Activated CD4-positive, alpha-beta T cell treated with anti-CD3 and anti-CD28 coated beads, Interleukin-2, amount 10 ng/mL, durations not matched to agents 7 days and 5 days (primary cell): Measurements from ENCODE around the gene CXCR5. TPM values are rescaled to one million over a fixed set of nuclear protein-coding genes. Genes with fewer than 3 reads are reported as not detected.

Experiments
- CTCF ChIA-PET: fragments of 350-600 bp; sonication (Branson Sonifier 250); formaldehyde crosslinking; loops from one replicate; lab custom pipeline; 2021; ENCODE audit warnings: antibody characterized with exemption; lab: Charles Lee
- POLR2A ChIA-PET: fragments of 350-600 bp; sonication (Branson Sonifier 250); formaldehyde crosslinking; loops from one replicate; lab custom pipeline; 2021; ENCODE audit warnings: antibody characterized with exemption; lab: Charles Lee
- DNase-seq: peaks from one replicate; pipeline ENCODE4 v3.0.0-alpha.2; 2020
- H3K27ac Mint-ChIP-seq: one replicate; pipeline ENCODE4 v1.8.0; 2021; ENCODE audit warnings: mild to moderate bottlenecking, moderate library complexity, mixed read lengths
- H3K27me3 Mint-ChIP-seq: one replicate; pipeline ENCODE4 v1.8.0; 2021; ENCODE audit warnings: mixed read lengths
- H3K36me3 Mint-ChIP-seq: one replicate; pipeline ENCODE4 v1.8.0; 2021; ENCODE audit warnings: low read depth, mixed read lengths
- H3K4me1 Mint-ChIP-seq: one replicate; pipeline ENCODE4 v1.8.0; 2021; ENCODE audit warnings: mixed read lengths
- H3K4me3 Mint-ChIP-seq: one replicate; pipeline ENCODE4 v1.8.0; 2021; ENCODE audit warnings: mild to moderate bottlenecking, moderate library complexity, mixed read lengths
- H3K9me3 Mint-ChIP-seq: one replicate; pipeline ENCODE4 v1.8.0; 2021; ENCODE audit warnings: mixed read lengths
- total RNA-seq, 2 experiments: library from RNA; stranded (reverse); gene quantifications; one replicate each; pipeline ENCODE4 v1.2.3, GENCODE V29; 2021

The CXCR5 gene
- total RNA-seq, 2 experiments from 2014 or later: 0.50 to 0.52 TPM

DNA sequence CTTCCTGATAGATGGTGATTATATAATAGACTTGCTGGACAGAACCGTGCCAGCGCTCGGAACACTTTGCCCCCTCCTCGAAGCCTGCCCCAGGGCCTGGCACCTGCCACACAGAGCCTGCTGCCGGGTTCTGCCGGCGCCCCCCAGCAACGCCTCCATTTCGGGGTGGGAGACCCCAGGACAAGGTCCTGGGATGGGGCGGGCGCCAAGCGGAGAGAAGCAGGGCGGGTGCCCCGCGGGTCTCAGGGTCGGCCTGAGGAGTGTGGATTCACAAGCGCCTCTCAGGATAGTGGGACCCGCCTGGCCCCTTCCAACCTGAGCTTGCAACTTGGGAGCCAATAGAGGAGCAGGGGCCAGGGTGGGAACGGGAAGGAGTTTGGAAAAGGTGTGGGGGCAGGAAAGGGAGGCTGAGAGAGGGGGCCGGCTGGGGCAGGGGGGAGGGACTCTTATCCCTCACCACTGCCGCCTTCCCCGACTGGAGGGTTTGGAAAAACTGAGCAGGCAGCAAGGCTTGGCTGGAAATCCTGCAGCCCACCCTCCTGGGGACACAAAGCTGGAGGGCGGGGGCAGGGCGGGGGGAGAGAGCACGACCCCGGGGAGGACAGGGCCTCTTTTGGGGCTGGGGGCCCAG is 45.3 kb downstream of the CXCR5 start:
- DNase-seq: peak; percentile 43
- Mint-ChIP-seq H3K4me1 (peaks cover 46% of the 10 kb centered on the region), H3K27ac (peak overlapping the region; percentile 98), H3K36me3 (peaks cover 9% of the 10 kb centered on the region), H3K9me3 (no peaks in the 10 kb centered on the region), H3K27me3 (peaks cover 2% of the 10 kb centered on the region), H3K4me3 (peak overlapping the region; percentile 93)
- ChIA-PET POLR2A (no interaction called here), CTCF (interaction anchor here (1.0 to 5.0 kb wide), 8 partner anchors 12 to 237 kb away, joined by 3 to 53 read pairs (median 10); partner anchors contain the start of genes CXCR5, DDX6 and UPK2)

DNA sequence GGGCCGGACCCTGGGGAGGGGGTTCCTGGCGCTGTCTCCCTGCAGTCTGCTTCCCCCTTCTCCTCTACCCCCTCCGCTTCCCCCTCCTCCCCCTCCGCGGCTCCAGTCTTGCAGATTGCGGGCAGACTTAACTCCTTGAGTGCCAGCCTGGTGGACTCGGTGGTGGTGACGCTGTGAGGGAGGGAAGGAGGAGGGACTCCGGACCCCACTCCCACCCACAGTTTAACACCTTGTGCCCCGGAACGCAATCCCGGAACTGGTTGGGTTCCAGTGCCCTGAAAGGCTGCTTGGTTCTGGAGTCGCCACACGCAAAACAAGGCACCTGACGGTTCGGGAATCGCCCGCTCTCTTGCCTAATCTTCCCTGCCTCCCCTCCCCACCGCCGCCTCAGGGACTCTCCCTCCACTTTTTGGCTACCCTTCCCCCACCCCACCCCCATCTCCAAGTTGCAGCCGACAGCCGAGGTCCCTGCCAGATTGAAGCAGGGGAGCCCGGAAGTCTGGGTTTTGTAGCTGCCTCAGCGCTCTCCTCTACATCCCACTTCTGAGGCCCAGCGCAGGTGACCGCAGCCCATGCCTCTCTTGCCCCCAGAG is 45.9 kb downstream of the CXCR5 start:
- peak overlapping the region; percentile 93 for H3K4me3 Mint-ChIP-seq
- CTCF ChIA-PET: interaction anchor here (0.8 to 5.0 kb wide), 15 partner anchors 8 to 237 kb away, joined by 3 to 53 read pairs (median 5); partner anchors contain the start of genes C2CD2L, CXCR5, DDX6 and UPK2

DNA sequence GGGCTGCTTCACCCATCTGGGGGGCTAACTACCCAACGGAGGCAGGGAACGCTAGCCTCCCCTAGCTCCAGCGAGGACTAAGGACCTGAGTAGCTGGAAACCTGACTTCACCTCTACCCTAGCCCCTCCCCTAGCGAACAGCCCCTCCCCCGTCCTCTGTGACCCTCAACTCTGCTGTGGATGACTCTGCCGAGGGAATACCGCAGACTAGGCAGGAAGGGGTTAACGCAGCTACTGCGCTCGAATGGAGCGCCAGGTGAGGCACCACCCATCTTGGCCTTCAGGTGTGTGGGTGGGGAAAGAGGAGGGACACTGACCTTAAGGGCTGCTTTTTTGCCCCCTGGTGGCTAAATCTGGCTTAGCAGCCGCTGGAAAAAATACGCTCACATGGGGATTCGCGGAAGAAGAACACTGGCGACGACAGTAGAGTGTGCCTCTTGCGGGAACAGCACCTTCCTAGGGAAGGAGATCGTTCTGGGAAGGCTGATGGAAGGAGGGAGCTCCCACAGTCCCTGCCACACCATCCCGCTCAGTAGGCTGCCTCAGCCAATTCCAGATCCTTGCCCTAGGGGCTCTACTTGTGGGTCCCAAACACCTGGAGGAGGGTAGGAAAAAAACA is 46.5 kb downstream of the CXCR5 start:
- CTCF ChIA-PET: interaction anchor here (0.6 to 5.0 kb wide), 19 partner anchors 9 to 270 kb away, joined by 3 to 53 read pairs (median 5); partner anchors contain the start of genes C2CD2L, CXCR5, DDX6 and UPK2
- peak overlapping the region; percentile 98 for H3K27ac Mint-ChIP-seq
- H3K4me3 Mint-ChIP-seq: peak overlapping the region; percentile 93

More for the DNA sequence above, 45.9 kb downstream of the CXCR5 start:
- DNase-seq: peak; percentile 90
- peaks cover 3% of the 10 kb centered on the region for H3K36me3 Mint-ChIP-seq
- no peaks in the 10 kb centered on the region for H3K9me3 Mint-ChIP-seq
- H3K27me3 Mint-ChIP-seq: peaks cover 2% of the 10 kb centered on the region
- H3K27ac Mint-ChIP-seq: peak overlapping the region; percentile 98
- H3K4me1 Mint-ChIP-seq: peaks cover 46% of the 10 kb centered on the region
- POLR2A ChIA-PET: interaction anchor here (0.7 kb wide), 1 partner anchor 11 kb away, joined by 4 read pairs; no protein-coding TSS in a partner anchor

DNA sequence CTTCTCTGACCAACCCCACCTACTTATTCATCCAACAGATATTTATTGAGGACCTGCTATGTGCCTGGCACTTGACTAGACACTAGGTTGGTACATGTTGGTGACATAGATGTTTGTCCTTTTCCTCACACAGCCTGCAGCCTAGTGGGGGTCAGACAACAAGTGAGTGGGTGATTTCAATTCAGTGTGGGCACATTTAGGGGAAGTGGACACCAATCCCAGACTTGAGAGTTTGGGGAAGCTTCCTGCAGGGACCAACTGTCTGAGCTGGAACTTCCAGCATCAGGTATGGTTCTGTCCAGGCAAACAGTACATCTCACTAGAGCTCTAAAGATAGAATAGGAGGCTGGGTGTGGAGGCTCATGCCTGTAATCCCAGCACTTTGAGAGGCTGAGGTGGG is 47.9 kb downstream of the CXCR5 start:
- Mint-ChIP-seq H3K4me1 (peaks cover 41% of the 10 kb centered on the region), H3K9me3 (no peaks in the 10 kb centered on the region), H3K4me3 (no peak overlapping the region), H3K36me3 (no peaks in the 10 kb centered on the region), H3K27ac (no peak overlapping the region), H3K27me3 (no peaks in the 10 kb centered on the region)
- no peak for DNase-seq
- CTCF ChIA-PET: interaction anchor here (0.8 to 5.0 kb wide), 8 partner anchors 9 to 242 kb away, joined by 3 to 53 read pairs (median 12); partner anchors contain the start of genes DDX6 and UPK2
- POLR2A ChIA-PET: no interaction called here

More for the DNA sequence above, 46.5 kb downstream of the CXCR5 start:
- Mint-ChIP-seq H3K36me3 (no peaks in the 10 kb centered on the region), H3K9me3 (no peaks in the 10 kb centered on the region), H3K27me3 (peaks cover 2% of the 10 kb centered on the region), H3K4me1 (peaks cover 46% of the 10 kb centered on the region)
- peak; percentile 90 for DNase-seq
- POLR2A ChIA-PET: interaction anchor here (0.7 kb wide), 1 partner anchor 10 kb away, joined by 4 read pairs; no protein-coding TSS in a partner anchor

DNA sequence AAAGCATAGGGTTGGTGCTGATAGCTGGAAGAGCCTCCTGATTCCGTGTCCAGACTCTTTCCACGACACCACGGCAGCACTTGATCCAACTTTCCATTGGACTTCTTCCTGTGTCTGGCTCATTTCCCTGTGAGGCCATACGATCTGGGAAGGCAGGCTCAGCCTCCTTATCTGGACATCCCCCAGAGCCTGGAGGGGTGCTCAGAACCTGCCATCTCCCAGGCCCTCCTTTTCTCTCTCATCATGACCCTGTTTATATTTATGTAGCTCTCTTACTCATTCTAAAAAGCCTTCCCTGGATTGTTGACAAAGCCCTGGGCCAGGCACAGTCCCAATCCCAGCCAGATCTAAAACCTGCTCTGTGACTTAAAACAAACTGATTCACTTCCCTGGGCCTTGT is 49.8 kb downstream of the CXCR5 start:
- H3K9me3 Mint-ChIP-seq: no peaks in the 10 kb centered on the region
- H3K27ac Mint-ChIP-seq: no peak overlapping the region
- H3K36me3 Mint-ChIP-seq: no peaks in the 10 kb centered on the region
- no peak for DNase-seq
- ChIA-PET CTCF (interaction anchor here (0.6 to 2.7 kb wide), 7 partner anchors 8 to 267 kb away, joined by 3 to 8 read pairs (median 4); partner anchors contain the start of gene BCL9L), POLR2A (no interaction called here)
- no peak overlapping the region for H3K4me3 Mint-ChIP-seq
- peaks cover 26% of the 10 kb centered on the region for H3K4me1 Mint-ChIP-seq
- H3K27me3 Mint-ChIP-seq: no peaks in the 10 kb centered on the region

DNA sequence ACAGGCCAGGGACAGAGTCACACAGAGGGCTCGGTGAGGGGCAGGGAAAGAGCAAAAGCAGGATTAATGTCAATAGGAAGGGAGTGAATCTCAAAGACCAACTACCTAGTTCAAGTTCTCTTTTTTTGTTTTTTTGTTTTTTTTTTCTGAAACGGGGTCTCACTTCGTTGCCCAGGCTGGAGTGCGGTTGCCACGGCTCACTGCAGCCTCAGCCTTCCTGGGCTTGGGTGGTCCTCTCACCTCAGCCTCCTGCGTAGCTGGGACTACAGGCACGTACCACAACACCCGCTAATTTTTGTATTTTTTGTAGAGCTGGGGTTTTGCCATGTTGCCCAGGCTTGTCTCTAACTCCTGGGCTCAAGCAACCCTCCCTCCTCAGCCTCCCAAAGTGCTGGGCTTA is 51.7 kb downstream of the CXCR5 start:
- peaks cover 42% of the 10 kb centered on the region for H3K4me1 Mint-ChIP-seq
- H3K27ac Mint-ChIP-seq: no peak overlapping the region
- no peaks in the 10 kb centered on the region for H3K9me3 Mint-ChIP-seq
- H3K27me3 Mint-ChIP-seq: no peaks in the 10 kb centered on the region
- H3K36me3 Mint-ChIP-seq: no peaks in the 10 kb centered on the region
- CTCF ChIA-PET: interaction anchor here (0.6 to 2.7 kb wide), 8 partner anchors 9 to 323 kb away, joined by 3 to 13 read pairs (median 4); partner anchors contain the start of gene BCL9L
- DNase-seq: no peak
- POLR2A ChIA-PET: no interaction called here
- H3K4me3 Mint-ChIP-seq: no peak overlapping the region

DNA sequence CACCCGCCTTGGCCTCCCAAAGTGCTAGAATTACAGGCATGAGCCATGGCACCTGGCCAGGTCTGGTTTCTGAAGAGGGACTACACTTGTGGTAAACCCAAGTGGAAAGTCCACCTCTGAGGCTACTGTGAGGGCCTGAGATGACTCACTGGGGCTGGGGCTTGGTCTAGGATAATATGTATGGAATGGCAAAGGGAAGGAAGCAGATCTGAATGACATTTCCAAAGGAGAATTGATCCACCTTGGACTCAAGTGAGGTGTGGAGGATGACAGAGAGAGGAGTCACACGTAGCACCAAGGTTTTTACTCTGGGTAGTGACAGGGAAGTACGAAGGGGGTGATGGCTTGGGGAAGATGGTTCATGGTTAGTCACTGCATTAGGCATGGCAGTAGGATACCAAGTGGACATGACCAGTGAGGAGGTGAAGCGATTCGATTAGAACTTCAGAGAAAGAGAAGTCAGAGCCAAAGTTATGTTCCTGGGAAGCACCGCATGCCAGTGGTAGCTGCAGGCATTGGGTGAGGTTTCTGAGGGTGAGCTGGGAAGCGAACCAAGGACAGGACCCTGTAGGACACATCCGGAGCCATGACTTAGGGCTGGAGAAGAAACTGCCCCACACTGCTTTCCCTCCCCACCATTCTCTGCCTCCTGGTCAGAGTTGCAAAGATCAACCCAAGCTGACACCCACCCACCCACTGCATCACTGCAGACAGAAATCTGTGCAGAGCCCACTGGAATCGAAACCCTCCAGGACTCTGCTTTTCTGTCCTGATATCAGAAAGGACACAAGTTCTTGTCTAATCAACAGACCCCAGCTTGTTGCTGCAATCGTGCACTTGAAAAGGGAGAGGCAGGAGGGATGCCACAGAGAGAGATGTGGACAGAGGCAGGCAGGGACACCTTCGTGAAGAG is 55.1 kb downstream of the CXCR5 start:
- Mint-ChIP-seq H3K36me3 (no peaks in the 10 kb centered on the region), H3K9me3 (no peaks in the 10 kb centered on the region), H3K27ac (peak overlapping the region; percentile 38), H3K4me1 (peaks cover 41% of the 10 kb centered on the region), H3K4me3 (no peak overlapping the region), H3K27me3 (no peaks in the 10 kb centered on the region)
- no peak for DNase-seq
- ChIA-PET CTCF (interaction anchor here (1.5 to 6.1 kb wide), 2 partner anchors 9 to 12 kb away, joined by 4 to 53 read pairs; no protein-coding TSS in a partner anchor), POLR2A (no interaction called here)

DNA sequence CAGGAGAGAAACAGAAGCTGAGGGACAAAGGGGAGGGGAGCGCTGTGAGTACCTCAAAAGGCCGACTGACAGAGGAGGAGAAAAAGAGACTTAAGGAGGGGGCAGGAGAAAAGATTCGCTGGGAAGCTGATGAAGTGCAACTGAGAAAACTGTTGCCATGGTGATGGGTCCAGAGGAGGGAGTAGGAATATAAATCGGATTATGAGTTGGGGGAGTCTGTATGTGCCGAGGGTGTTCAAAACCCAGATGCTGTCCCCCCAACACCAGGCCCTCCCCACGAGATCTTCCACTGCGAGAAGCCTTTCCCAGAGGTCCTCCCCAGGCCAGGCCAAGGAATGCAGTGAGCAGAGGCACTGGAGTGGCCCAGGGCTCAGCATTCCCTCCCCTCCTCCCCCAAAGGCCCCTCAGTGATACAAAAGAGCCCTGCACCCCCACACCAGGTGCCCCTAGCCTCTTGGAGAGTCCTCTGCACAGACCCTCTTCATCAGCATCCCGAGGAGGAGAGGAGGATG is 55.8 kb downstream of the CXCR5 start:
- POLR2A ChIA-PET: interaction anchor here (0.9 kb wide), 1 partner anchor 9 kb away, joined by 4 read pairs; no protein-coding TSS in a partner anchor
- DNase-seq: no peak
- CTCF ChIA-PET: interaction anchor here (1.0 to 6.1 kb wide), 5 partner anchors 10 to 63 kb away, joined by 3 to 53 read pairs (median 4); no protein-coding TSS in a partner anchor
- H3K27ac Mint-ChIP-seq: peak overlapping the region; percentile 38
- H3K36me3 Mint-ChIP-seq: no peaks in the 10 kb centered on the region
- no peaks in the 10 kb centered on the region for H3K9me3 Mint-ChIP-seq
- H3K4me3 Mint-ChIP-seq: no peak overlapping the region
- H3K27me3 Mint-ChIP-seq: no peaks in the 10 kb centered on the region
- H3K4me1 Mint-ChIP-seq: peaks cover 41% of the 10 kb centered on the region

DNA sequence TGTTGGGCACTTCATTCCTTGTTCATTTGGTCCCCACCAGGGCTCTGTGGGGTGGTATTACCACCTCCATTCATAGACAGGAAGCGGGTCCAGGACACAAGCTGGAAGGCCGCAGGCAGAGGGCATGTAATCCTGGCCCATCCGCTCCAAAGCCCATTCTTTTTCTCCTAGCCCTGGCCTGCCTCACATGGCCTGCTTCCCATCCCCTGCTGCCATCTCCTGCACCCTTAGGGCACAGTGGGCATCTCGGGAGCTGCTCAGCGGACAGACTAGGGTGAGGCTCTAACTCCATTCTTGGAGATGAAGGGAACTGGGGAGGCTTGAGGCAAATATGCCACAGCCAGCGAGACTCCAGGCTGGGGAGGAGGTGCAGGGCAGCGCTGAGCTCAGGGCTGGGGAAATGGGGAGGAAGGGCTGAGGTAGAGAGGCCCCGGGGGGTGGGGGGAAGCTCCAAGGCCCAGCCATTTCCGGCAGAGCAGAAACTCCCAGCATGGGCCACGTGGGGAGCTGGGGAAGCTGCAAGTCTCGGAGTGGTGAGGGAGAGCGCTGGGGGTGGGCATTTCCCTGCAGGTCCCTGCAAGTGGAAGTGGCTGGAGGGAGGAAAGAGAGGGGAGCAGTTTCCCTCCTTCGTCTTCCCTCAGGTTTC is 56.4 kb downstream of the CXCR5 start:
- Mint-ChIP-seq H3K27ac (peak overlapping the region; percentile 84), H3K4me3 (peak overlapping the region; percentile 30), H3K4me1 (peaks cover 43% of the 10 kb centered on the region)

DNA sequence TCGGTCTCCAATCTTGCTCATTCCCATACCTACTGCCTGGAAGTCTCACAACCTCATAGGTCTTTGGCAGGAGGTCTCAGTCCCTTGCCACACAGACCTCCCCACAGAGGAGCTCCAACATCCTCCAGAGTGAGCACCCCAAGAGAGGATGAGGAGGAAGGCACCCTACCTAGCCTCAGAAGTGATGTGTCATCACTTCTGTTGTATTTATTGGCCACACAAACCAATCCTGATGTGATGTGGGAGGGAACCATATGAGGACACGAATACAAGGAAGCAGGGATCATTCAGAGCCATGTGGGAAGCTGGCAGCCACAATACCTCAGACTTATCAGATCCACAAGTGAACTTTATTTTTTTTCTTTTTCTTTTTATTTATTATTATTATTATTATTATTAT is 63.4 kb downstream of the CXCR5 start:
- H3K27ac Mint-ChIP-seq: no peak overlapping the region
- CTCF ChIA-PET: interaction anchor here (0.6 to 1.4 kb wide), 3 partner anchors 17 to 218 kb away, joined by 3 to 4 read pairs (median 3); no protein-coding TSS in a partner anchor

More for the DNA sequence above, 56.4 kb downstream of the CXCR5 start:
- Mint-ChIP-seq H3K9me3 (no peaks in the 10 kb centered on the region), H3K27me3 (no peaks in the 10 kb centered on the region), H3K36me3 (no peaks in the 10 kb centered on the region)
- DNase-seq: peak; percentile 69
- POLR2A ChIA-PET: interaction anchor here (0.9 kb wide), 1 partner anchor 10 kb away, joined by 4 read pairs; no protein-coding TSS in a partner anchor
- CTCF ChIA-PET: interaction anchor here (0.6 to 6.1 kb wide), 5 partner anchors 10 to 63 kb away, joined by 3 to 53 read pairs (median 4); no protein-coding TSS in a partner anchor

More for the DNA sequence above, 63.4 kb downstream of the CXCR5 start:
- H3K9me3 Mint-ChIP-seq: no peaks in the 10 kb centered on the region
- H3K27me3 Mint-ChIP-seq: peaks cover 22% of the 10 kb centered on the region
- POLR2A ChIA-PET: no interaction called here
- H3K36me3 Mint-ChIP-seq: no peaks in the 10 kb centered on the region
- H3K4me1 Mint-ChIP-seq: peaks cover 10% of the 10 kb centered on the region
- no peak overlapping the region for H3K4me3 Mint-ChIP-seq
- DNase-seq: no peak
